PC-9 (cell line): Measurements from ENCODE around the gene NAGLU.

Experiments
- EZH2 ChIP-seq: fragments of 200-600 bp; sonication (generic); IDR thresholded peaks from 2 replicates; pipeline ENCODE4 v1.8.0; 2017; ENCODE audit warnings: antibody characterized with exemption, low read depth
- TF ChIP-seq, protein P1 (sequence below): fragments of 200-600 bp; sonication (generic); conservative IDR thresholded peaks from 2 replicates; pipeline ENCODE4 v1.6.1; 2017; ENCODE audit warnings: mixed run types, antibody characterized with exemption, mild to moderate bottlenecking, moderate library complexity

DNA sequence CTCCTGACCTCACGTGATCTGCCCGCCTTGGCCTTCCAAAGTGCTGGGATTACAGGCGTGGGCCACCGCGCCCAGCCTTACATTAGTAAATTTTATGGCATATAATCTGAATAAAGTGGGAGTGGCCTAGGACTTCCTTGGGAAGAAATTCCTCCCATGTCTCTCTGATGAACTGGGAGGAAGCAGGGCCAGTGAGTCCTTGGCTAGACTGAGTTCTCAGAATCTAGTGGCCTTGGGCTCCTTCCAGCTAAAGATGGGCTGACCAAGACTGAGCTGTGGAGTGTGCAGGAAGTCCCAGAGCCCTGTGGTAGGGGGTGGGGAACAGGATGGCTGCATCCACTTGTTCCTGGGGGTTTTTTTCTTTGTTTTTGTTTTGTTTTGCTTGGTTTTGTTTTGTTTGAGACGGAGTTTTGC, 10.0 kb upstream of the NAGLU start:
- TF ChIP-seq, protein P1, sequence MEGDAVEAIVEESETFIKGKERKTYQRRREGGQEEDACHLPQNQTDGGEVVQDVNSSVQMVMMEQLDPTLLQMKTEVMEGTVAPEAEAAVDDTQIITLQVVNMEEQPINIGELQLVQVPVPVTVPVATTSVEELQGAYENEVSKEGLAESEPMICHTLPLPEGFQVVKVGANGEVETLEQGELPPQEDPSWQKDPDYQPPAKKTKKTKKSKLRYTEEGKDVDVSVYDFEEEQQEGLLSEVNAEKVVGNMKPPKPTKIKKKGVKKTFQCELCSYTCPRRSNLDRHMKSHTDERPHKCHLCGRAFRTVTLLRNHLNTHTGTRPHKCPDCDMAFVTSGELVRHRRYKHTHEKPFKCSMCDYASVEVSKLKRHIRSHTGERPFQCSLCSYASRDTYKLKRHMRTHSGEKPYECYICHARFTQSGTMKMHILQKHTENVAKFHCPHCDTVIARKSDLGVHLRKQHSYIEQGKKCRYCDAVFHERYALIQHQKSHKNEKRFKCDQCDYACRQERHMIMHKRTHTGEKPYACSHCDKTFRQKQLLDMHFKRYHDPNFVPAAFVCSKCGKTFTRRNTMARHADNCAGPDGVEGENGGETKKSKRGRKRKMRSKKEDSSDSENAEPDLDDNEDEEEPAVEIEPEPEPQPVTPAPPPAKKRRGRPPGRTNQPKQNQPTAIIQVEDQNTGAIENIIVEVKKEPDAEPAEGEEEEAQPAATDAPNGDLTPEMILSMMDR = no peak
- no peak for TF ChIP-seq EZH2
